Gastroesophageal sphincter (tissue), 3 donors: ENCODE measurements around the gene MVB12B.

Experiments used
- CTCF ChIP-seq, 4 experiments: fragments of 200-600 bp in 2 of 4; fragments of 450-650 bp in 2 of 4; sonication (generic) in 1 of 4; IDR thresholded peaks; one replicate each; pipeline ENCODE4 v1.5.1; 2017 to 2019; ENCODE audit warnings: antibody characterized with exemption in 4 of 4, mild to moderate bottlenecking in 2 of 4, moderate library complexity in 2 of 4
- POLR2A ChIP-seq, 2 donors: fragments of 450-650 bp; IDR thresholded peaks; one replicate each; pipeline ENCODE4 v1.6.1; 2017; ENCODE audit warnings: antibody characterized with exemption in 2 of 2, mild to moderate bottlenecking in 2 of 2, moderate library complexity in 1 of 2
- POLR2AphosphoS5 ChIP-seq: sonication (generic); formaldehyde crosslinking; IDR thresholded peaks from one replicate; pipeline ENCODE4 v1.6.1; 2017; ENCODE audit warnings: antibody characterized with exemption

- TF ChIP-seq CTCF (IDR thresholded peaks at IDR 0.05) = no peak
- TF ChIP-seq POLR2AphosphoS5 = no peak
- no peak for TF ChIP-seq POLR2A (IDR thresholded peaks at IDR 0.05)
Measured at GRCh38 chr9:126291925-126292324, 34.7 kb upstream of the MVB12B start.
